DOHH2 (cell line): ENCODE data around the gene PYY.

Source experiments
- CTCF ChIP-seq: fragments of 200-600 bp; sonication (generic); IDR thresholded peaks from one replicate; pipeline ENCODE4 v1.5.1; 2014; ENCODE audit warnings: antibody characterized with exemption, mild to moderate bottlenecking, low read depth, low read length; ENCODE audit not compliant: poor library complexity, severe bottlenecking
- EZH2phosphoT487 ChIP-seq: fragments of 200-600 bp; sonication (generic); IDR thresholded peaks from 2 replicates; pipeline ENCODE4 v1.6.1; 2017; ENCODE audit warnings: borderline replicate concordance, mild to moderate bottlenecking, antibody characterized with exemption, low read length, moderate library complexity, mixed read lengths

GRCh38 chr17:43911904-43912303, 41.8 kb downstream of the PYY start:
- no peak for TF ChIP-seq CTCF
- TF ChIP-seq EZH2phosphoT487: no peak
